K562 (cell line): ENCODE results near the gene CCDC127. TPM values are rescaled to one million over a fixed set of nuclear protein-coding genes. Genes with fewer than 3 reads are reported as not detected.
A peak's percentile ranks its signal among the peaks of the same experiment; 100 is the strongest.

ENCODE experiments used
- ATAC-seq: fragments of 200-7000 bp; cut with Tn5 transposase; 3 replicates; pipeline ENCODE4 v1.9.1; 2020; ENCODE audit warnings: moderate library complexity
- BruUV-seq: library from RNA; stranded (reverse); fragments of 400-500 nt; replicated peaks from 2 replicates; lab custom pipeline; 2021; lab: Mats Ljungman, UMichigan
- CTCF ChIA-PET: fragments of 300-600 bp; formaldehyde crosslinking; extraction: SDS; loops from one replicate; lab custom pipeline; 2021; ENCODE audit warnings: low intra/inter-chr PET ratio; lab: Yijun Ruan, JAX
- POLR2A ChIA-PET: fragments of 300-600, 350-650 bp; sonication (Branson Sonifier 250); formaldehyde crosslinking; extraction: SDS; loops from one replicate; lab custom pipeline; 2021; ENCODE audit warnings: antibody characterized with exemption, inconsistent platforms; lab: Yijun Ruan, JAX
- DNase-seq, 4 experiments: peaks; one replicate each; pipeline versions ENCODE4 v3.0.0 to v3.0.0-alpha.2; 2011 to 2018; ENCODE audit warnings: low spot score in 3 of 4, mixed read lengths in 3 of 4; ENCODE audit errors: extremely low read depth in 1 of 4
- FAIRE-seq: peaks from 2 replicates; lab custom pipeline; 2011; peaks lifted over from hg19 to GRCh38; lab: Jason Lieb, UNC
- H2AFZ ChIP-seq: 2 replicates; pipeline ENCODE4 v1.6.0; 2011; ENCODE audit warnings: low read depth, low read length, control low read depth, inconsistent platforms
- H3K27ac ChIP-seq: fragments of 200-600 bp; 3 replicates; pipeline ENCODE4 v1.8.0; 2011; ENCODE audit warnings: low read depth, mild to moderate bottlenecking, control low read depth, inconsistent platforms, low read length, moderate library complexity, mixed read lengths; ENCODE audit errors: extremely low read depth
- H3K27me3 ChIP-seq, 2 experiments: fragments of 300-600 bp in 1 of 2; 2 replicates in 1 of 2; 3 replicates in 1 of 2; pipeline versions ENCODE4 v1.6.0 to v1.8.0; 2011; ENCODE audit warnings: inconsistent platforms in 2 of 2, low read length in 2 of 2, mild to moderate bottlenecking in 1 of 2, mixed read lengths in 1 of 2, moderate library complexity in 1 of 2; ENCODE audit not compliant: control insufficient read depth in 2 of 2, insufficient read depth in 2 of 2
- H3K36me3 ChIP-seq: fragments of 300-600 bp; 3 replicates; pipeline ENCODE4 v1.8.0; 2011; ENCODE audit warnings: mild to moderate bottlenecking, low read length, inconsistent platforms; ENCODE audit not compliant: control insufficient read depth, insufficient read depth
- H3K4me1 ChIP-seq, 2 experiments: fragments of 200-600 bp in 1 of 2; replicated peaks in 1 of 2; 2 replicates in 1 of 2; 3 replicates in 1 of 2; pipeline versions ENCODE4 v1.5.1 to v1.8.0; 2011; ENCODE audit warnings: inconsistent platforms in 2 of 2, low read length in 2 of 2, mild to moderate bottlenecking in 1 of 2, mixed read lengths in 1 of 2, moderate library complexity in 1 of 2; ENCODE audit not compliant: control insufficient read depth in 2 of 2, insufficient read depth in 2 of 2
- H3K4me2 ChIP-seq: 2 replicates; pipeline ENCODE4 v1.6.1; 2011; ENCODE audit warnings: low read length, control low read depth, inconsistent platforms, mixed read lengths; ENCODE audit not compliant: insufficient read depth
- H3K4me3 ChIP-seq: fragments of 200-600 bp; sonication (generic), shearing (Covaris generic); 2 replicates; pipeline ENCODE4 v1.5.1; 2016; ENCODE audit warnings: control low read depth, inconsistent platforms
- H3K79me2 ChIP-seq: fragments of 200-600 bp; 3 replicates; pipeline ENCODE4 v1.8.0; 2011; ENCODE audit warnings: low read length, inconsistent platforms; ENCODE audit not compliant: control insufficient read depth, insufficient read depth
- H3K9ac ChIP-seq, 2 experiments: 2 replicates each; pipeline versions ENCODE4 v1.6.0 to v1.6.1; 2011; ENCODE audit warnings: low read depth in 2 of 2, low read length in 2 of 2, control low read depth in 1 of 2, inconsistent platforms in 1 of 2, mild to moderate bottlenecking in 1 of 2, mixed read lengths in 1 of 2; ENCODE audit not compliant: insufficient read depth in 1 of 2
- H3K9me1 ChIP-seq: one replicate; pipeline ENCODE4 v1.6.0; 2011; ENCODE audit warnings: inconsistent platforms, mild to moderate bottlenecking, low read length, moderate library complexity; ENCODE audit not compliant: control insufficient read depth, insufficient read depth
- H3K9me3 ChIP-seq: replicated peaks from 2 replicates; pipeline ENCODE4 v1.5.1; 2011; ENCODE audit warnings: low read depth, low read length, inconsistent platforms; ENCODE audit not compliant: control insufficient read depth, insufficient read depth
- H4K20me1 ChIP-seq: replicated peaks from 2 replicates; pipeline ENCODE4 v1.6.1; 2011; ENCODE audit warnings: low read length, inconsistent platforms, mixed read lengths; ENCODE audit not compliant: control insufficient read depth, insufficient read depth
- GABPB1 ChIP-seq: sonication (generic); formaldehyde crosslinking; IDR thresholded peaks from 2 replicates; pipeline ENCODE4 v1.8.0; 2022; ENCODE audit warnings: mild to moderate bottlenecking, missing genetic modification reagents
- GATA2 ChIP-seq: sonication (generic); formaldehyde crosslinking; IDR thresholded peaks from 2 replicates; pipeline ENCODE4 v1.4.0; 2020; ENCODE audit warnings: mild to moderate bottlenecking, missing genetic modification reagents
- MECOM ChIP-seq: fragments of 250-450 bp; sonication (Bioruptor Pico); IDR thresholded peaks from 2 replicates; pipeline ENCODE4 v1.8.0; 2022; ENCODE audit warnings: inconsistent platforms
- NCOA1 ChIP-seq: fragments of 450-650 bp; IDR thresholded peaks from 2 replicates; pipeline ENCODE4 v1.6.1; 2016; ENCODE audit warnings: low read depth
- NR1H2 ChIP-seq: sonication (generic); formaldehyde crosslinking; IDR thresholded peaks from 2 replicates; pipeline ENCODE4 v1.4.0; 2020; ENCODE audit warnings: mild to moderate bottlenecking, missing genetic modification reagents
- PCBP1 ChIP-seq: fragments of 200-400 bp; formaldehyde crosslinking; IDR thresholded peaks from 2 replicates; pipeline ENCODE4 v1.6.1; 2018; ENCODE audit warnings: mild to moderate bottlenecking, low read depth, low read length; ENCODE audit not compliant: poor library complexity, severe bottlenecking
- RAD21 ChIP-seq, 2 experiments: fragments of 250-450 bp in 1 of 2; fragments of 450-650 bp in 1 of 2; sonication (Bioruptor Pico) in 1 of 2; formaldehyde crosslinking in 1 of 2; IDR thresholded peaks in 1 of 2; conservative IDR thresholded peaks in 1 of 2; 2 replicates each; pipeline versions ENCODE4 v1.4.0 to v1.8.0; 2020 to 2022; ENCODE audit warnings: mild to moderate bottlenecking in 2 of 2, moderate library complexity in 1 of 2
- RBM34 ChIP-seq: fragments of 200-400 bp; formaldehyde crosslinking; IDR thresholded peaks from 2 replicates; pipeline ENCODE4 v1.6.1; 2018; ENCODE audit warnings: low read length, borderline replicate concordance; ENCODE audit not compliant: insufficient read depth
- RNF2 ChIP-seq: sonication (generic); IDR thresholded peaks from 2 replicates; pipeline ENCODE4 v1.6.1; 2016
- SAP30 ChIP-seq: fragments of 200-600 bp; sonication (generic); IDR thresholded peaks from 2 replicates; pipeline ENCODE4 v1.6.1; 2012; ENCODE audit warnings: borderline replicate concordance, low read depth, mild to moderate bottlenecking, moderate library complexity, low read length, control low read depth, inconsistent platforms; ENCODE audit not compliant: insufficient read depth, poor library complexity, severe bottlenecking
- STAT5A ChIP-seq: IDR thresholded peaks from 2 replicates; pipeline ENCODE4 v1.6.1; 2012; ENCODE audit warnings: low read length, inconsistent platforms, borderline replicate concordance
- USF2 ChIP-seq: sonication (generic); formaldehyde crosslinking; IDR thresholded peaks from 2 replicates; pipeline ENCODE4 v1.5.0; 2020; ENCODE audit warnings: missing genetic modification reagents
- ZNF75A ChIP-seq: fragments of 450-650 bp; formaldehyde crosslinking; IDR thresholded peaks from 2 replicates; pipeline ENCODE4 v1.4.0; 2020; ENCODE audit warnings: mild to moderate bottlenecking
- WGBS: fragments of 100-300 bp; shearing (Covaris generic); methylation state at CpG from one replicate; pipeline ENCODE4 v1.1.6; 2016; ENCODE audit warnings: low coverage, mixed read lengths; ENCODE audit not compliant: insufficient coverage; ENCODE audit errors: missing lambda C conversion rate; 5-methylcytosine and 5-hydroxymethylcytosine counted together
- in situ Hi-C: fragments of 300-500 bp; cut with MboI; formaldehyde crosslinking; loops from 4 replicates; pipeline ENCODE4 v1.15.0; 2018; ENCODE audit warnings: inconsistent platforms, mixed read lengths
- intact Hi-C: fragments of 100-400 bp; cut with micrococcal nuclease; formaldehyde crosslinking; loops from 2 replicates; pipeline ENCODE4 v1.14.2; 2022
- polyA plus RNA-seq, 8 experiments: library from polyadenylated mRNA; depleted of rRNA in 4 of 8; stranded (reverse) in 5 of 8; unstranded in 3 of 8; fragments of >200 nt; fragmentation: Nextera tagmentation in 2 of 8; fragmentation: Illumina TruSeq in 1 of 8; extraction: Ambion mirVana in 2 of 8; extraction: Trizol in 1 of 8; gene quantifications; 2 replicates each; pipeline versions ENCODE4 v1.2.1 to v1.2.3, GENCODE V29; 2011 to 2014; ENCODE audit warnings: inconsistent platforms in 1 of 8, missing spikeins in 1 of 8
- total RNA-seq, 7 experiments: library from RNA; depleted of rRNA in 6 of 7; stranded (reverse); fragments of >200 nt in 6 of 7; fragmentation: Illumina TruSeq in 2 of 7; extraction: Trizol in 2 of 7; gene quantifications; 2 replicates each; pipeline versions ENCODE4 v1.2.1 to v1.2.3, GENCODE V29; 2011 to 2021; ENCODE audit warnings: low replicate concordance in 1 of 7
- TF ChIP-seq, protein P1 (sequence below): fragments of 250-450 bp; sonication (Bioruptor Pico); IDR thresholded peaks from 2 replicates; pipeline ENCODE4 v1.8.0; 2022; ENCODE audit warnings: inconsistent platforms
- TF ChIP-seq, protein P2 (sequence below): fragments of 250-450 bp; sonication (Bioruptor Pico); IDR thresholded peaks from 2 replicates; pipeline ENCODE4 v1.4.0; 2020

CCDC127 gene
- total and polyA plus RNA-seq, 9 of the 15 experiments (the other 6 are each of a cell fraction or from before 2014, with no cell fraction given): 2.7 to 4.5 (median 4.1) TPM

GRCh38 chr5:207599-207998, 10.4 kb downstream of the CCDC127 start:
- peak; percentile 83 for FAIRE-seq
- no TSS peak for BruUV-seq
- ChIA-PET POLR2A (interaction anchor here (0.6 to 1.2 kb wide), 6 partner anchors 9 to 71 kb away, joined by 3 to 7 read pairs (median 3); partner anchors contain the start of genes CCDC127 and SDHA), CTCF (no interaction called here)
- H3K4me3 ChIP-seq: no peak overlapping the region
- peak overlapping the region; percentile 51; the same call in 2 of the 3 replicates for H3K27ac ChIP-seq
- H4K20me1 ChIP-seq: peaks cover 31% of the 10 kb centered on the region
- H3K9me1 ChIP-seq: no peaks in the 10 kb centered on the region
- peak; percentile 79 for ATAC-seq
- H3K9ac ChIP-seq: peak overlapping the region; percentile 16 to 41; a peak in 2 of 4 replicates
- H3K79me2 ChIP-seq: peaks cover 38% of the 10 kb centered on the region
- in situ Hi-C loops: no loop called here
- H2AFZ ChIP-seq: no peak overlapping the region
- H3K4me1 ChIP-seq: peaks cover 24 to 27% of the 10 kb centered on the region in 2 experiments
- no peaks in the 10 kb centered on the region for H3K27me3 ChIP-seq
- H3K9me3 ChIP-seq: no peaks in the 10 kb centered on the region
- peaks cover 28% of the 10 kb centered on the region for H3K36me3 ChIP-seq
- DNase-seq: peak; percentile 60 to 71 (median 68)
- peak overlapping the region; percentile 60 for H3K4me2 ChIP-seq
- 14% methylated on average over 14 of the region's 14 CpGs for WGBS
- intact Hi-C loops: no loop called here
- TF ChIP-seq, protein P1, sequence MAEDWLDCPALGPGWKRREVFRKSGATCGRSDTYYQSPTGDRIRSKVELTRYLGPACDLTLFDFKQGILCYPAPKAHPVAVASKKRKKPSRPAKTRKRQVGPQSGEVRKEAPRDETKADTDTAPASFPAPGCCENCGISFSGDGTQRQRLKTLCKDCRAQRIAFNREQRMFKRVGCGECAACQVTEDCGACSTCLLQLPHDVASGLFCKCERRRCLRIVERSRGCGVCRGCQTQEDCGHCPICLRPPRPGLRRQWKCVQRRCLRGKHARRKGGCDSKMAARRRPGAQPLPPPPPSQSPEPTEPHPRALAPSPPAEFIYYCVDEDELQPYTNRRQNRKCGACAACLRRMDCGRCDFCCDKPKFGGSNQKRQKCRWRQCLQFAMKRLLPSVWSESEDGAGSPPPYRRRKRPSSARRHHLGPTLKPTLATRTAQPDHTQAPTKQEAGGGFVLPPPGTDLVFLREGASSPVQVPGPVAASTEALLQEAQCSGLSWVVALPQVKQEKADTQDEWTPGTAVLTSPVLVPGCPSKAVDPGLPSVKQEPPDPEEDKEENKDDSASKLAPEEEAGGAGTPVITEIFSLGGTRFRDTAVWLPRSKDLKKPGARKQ (CRISPR knock-in tag): no peak
- TF ChIP-seq USF2 (CRISPR knock-in tag) (no peak), STAT5A (no peak), RBM34 (no peak), RNF2 (no peak), ZNF75A (CRISPR knock-in tag) (no peak), PCBP1 (no peak), MECOM (CRISPR knock-in tag) (no peak), GABPB1 (CRISPR knock-in tag) (no peak), NCOA1 (peak; percentile 63), SAP30 (no peak), NR1H2 (CRISPR knock-in tag) (no peak), GATA2 (0 out of 2 replicates have a peak, but pooled peaks have one; percentile 31), RAD21 (CRISPR knock-in tag; conservative IDR thresholded peaks at IDR 0.05 in 1 of 2, IDR thresholded peaks at IDR 0.05 in 1 of 2) (no peak)
- TF ChIP-seq, protein P2, sequence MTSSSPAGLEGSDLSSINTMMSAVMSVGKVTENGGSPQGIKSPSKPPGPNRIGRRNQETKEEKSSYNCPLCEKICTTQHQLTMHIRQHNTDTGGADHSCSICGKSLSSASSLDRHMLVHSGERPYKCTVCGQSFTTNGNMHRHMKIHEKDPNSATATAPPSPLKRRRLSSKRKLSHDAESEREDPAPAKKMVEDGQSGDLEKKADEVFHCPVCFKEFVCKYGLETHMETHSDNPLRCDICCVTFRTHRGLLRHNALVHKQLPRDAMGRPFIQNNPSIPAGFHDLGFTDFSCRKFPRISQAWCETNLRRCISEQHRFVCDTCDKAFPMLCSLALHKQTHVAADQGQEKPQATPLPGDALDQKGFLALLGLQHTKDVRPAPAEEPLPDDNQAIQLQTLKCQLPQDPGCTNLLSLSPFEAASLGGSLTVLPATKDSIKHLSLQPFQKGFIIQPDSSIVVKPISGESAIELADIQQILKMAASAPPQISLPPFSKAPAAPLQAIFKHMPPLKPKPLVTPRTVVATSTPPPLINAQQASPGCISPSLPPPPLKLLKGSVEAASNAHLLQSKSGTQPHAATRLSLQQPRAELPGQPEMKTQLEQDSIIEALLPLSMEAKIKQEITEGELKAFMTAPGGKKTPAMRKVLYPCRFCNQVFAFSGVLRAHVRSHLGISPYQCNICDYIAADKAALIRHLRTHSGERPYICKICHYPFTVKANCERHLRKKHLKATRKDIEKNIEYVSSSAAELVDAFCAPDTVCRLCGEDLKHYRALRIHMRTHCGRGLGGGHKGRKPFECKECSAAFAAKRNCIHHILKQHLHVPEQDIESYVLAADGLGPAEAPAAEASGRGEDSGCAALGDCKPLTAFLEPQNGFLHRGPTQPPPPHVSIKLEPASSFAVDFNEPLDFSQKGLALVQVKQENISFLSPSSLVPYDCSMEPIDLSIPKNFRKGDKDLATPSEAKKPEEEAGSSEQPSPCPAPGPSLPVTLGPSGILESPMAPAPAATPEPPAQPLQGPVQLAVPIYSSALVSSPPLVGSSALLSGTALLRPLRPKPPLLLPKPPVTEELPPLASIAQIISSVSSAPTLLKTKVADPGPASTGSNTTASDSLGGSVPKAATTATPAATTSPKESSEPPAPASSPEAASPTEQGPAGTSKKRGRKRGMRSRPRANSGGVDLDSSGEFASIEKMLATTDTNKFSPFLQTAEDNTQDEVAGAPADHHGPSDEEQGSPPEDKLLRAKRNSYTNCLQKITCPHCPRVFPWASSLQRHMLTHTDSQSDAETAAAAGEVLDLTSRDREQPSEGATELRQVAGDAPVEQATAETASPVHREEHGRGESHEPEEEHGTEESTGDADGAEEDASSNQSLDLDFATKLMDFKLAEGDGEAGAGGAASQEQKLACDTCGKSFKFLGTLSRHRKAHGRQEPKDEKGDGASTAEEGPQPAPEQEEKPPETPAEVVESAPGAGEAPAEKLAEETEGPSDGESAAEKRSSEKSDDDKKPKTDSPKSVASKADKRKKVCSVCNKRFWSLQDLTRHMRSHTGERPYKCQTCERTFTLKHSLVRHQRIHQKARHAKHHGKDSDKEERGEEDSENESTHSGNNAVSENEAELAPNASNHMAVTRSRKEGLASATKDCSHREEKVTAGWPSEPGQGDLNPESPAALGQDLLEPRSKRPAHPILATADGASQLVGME: no peak
